GM18517 (cell line): ENCODE data around the gene NRCAM.

Source experiments
- ATAC-seq: cut with Tn5 transposase; IDR thresholded peaks from one replicate; pipeline ENCODE4 v1.9.1; 2021; ENCODE audit warnings: mild to moderate bottlenecking, moderate library complexity; ENCODE audit not compliant: unreplicated experiment

Gene NRCAM

DNA sequence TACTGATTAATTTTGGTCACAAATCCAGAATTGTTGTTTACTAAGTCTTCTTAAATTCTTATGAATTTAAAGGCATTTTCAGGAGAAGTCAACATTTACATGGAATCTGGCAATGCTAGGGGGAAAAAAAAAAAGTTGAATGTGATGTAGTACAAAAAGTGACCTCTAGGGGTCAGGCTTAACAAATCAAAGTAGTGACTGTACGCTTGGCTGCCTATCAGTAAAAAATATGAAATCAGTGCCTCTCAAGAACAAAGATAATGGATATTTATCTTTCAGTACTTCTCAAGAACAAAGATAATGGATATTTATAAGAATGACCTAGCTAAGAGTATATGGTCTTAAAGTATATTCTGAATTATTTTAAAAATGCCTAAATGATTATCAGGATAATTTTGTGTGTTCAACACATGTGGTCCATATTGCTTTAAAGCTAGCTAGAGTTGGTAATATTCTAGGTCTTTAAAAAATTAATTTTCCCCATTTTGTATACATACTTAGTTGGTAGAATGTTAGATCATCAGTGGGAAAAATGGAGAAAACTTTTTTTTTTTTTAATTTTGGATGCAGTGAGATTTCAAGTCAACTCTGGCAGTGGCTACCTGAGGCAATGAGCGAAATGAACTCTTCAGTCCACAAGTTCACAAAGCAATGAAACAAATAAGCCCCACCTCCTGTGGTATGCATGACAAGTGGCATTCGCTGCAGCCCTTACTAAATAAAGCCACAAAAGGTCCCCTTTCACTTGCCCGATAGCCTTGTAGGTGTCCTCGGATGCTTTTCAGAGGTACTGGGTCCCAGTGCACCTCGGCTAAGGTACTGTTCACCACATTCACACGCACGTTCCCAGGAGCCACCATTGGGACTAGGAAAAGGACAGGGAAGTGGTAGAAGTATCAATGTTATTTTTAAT, 274.9 kb downstream of the NRCAM start:
- no peak for ATAC-seq

DNA sequence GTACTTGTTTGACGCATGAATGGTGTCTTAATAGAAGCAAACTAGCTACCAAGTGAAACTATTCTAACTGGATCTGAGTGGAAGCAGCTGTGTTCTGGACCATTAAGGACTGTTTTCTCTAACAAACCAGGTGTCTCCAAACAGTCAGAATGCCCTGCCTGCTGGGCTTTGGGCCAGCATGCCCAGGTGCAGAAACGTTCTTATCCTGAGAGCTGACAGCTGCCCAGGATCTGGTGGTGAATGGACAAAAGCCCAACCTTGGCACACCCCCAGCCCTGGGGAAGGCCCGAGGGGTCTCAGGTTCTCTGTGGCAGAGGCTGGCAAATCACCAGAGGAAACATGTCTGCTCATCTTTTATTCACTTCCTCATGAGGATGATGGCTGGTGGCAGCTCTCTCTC, 277.8 kb downstream of the NRCAM start:
- no peak for ATAC-seq

- ATAC-seq = no peak
Measured at GRCh38 chr7:108171164-108171563, 285.1 kb downstream of the NRCAM start.

- no peak for ATAC-seq
Measured at GRCh38 chr7:108170251-108170650, 286.0 kb downstream of the NRCAM start.

DNA sequence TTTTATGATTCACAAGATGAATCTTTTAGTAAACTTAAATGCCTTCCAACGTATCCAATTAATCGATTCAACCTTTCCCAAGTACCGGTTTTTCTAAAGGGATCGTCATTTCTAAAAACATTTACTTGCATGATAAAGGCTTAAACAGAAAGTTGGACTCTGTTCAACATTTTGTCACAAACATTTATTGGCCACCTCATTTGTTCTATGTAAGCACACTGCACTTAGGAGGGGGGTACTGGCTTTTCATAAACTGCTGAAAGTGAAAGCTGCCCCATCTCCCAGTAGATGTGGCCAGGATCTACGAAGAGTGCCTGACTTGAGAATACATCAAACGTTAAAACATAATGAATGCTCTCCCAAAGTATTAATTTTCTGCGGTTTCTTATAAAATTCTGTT, 288.8 kb downstream of the NRCAM start:
- no peak for ATAC-seq

DNA sequence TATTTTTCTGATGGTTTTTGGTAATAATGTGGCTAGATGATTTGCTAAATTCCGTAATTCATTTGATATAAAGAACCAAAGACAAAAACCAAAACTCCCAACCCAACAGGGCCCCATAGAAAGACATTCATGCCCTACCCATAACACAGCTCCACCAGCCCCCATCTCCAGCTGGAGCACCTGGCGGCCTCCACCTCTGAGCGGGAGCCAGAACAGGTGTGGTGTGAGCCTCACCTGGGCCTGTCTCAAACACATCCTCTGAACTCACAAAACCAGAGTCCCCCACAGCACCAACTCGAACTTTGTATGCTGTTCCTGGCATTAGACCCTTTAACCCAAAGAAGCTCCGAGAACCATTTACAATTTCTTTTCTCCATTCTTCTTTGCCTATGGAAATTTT, 289.5 kb downstream of the NRCAM start:
- ATAC-seq = no peak

GRCh38 chr7:108165723-108166122, 290.5 kb downstream of the NRCAM start:
- ATAC-seq = no peak

DNA sequence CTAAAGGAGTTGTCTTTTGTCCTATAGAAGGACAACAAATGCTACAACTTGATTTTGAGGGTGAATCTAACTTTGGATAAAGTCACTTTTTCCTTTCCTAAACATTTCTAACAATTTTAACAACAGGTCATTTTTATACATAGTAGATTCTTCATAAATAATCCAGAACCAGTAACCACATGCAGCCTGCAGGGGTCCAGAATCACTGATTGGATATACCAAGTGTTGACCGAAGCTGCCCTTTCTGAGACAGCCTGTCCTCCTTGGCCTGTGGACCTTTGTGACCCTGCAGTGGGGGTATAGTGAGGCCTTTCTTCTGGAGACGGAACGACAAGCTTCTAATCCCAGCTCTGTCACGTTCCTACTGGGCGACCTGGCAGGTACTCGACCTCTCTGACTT, 291.3 kb downstream of the NRCAM start:
- ATAC-seq = no peak

- ATAC-seq = no peak
Measured at GRCh38 chr7:108164342-108164741, 291.9 kb downstream of the NRCAM start.

DNA sequence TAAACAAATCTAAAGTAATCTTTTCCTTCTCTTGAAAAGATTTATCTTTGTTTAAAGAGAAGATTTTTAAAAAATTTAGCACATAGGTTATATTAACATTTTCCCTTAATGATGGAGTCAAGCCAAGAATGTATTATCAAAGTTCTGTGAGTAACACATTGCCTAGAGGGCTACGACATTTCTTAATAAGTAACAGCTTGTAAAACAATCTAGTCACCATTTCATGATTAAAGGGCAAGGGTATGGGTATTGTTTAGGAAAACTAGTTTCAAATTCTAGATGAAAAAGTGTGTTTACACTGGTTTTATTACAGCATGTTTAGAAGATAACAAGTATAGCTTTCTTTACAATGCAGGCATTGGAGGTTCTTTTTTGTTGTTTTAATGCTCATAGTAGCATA, 297.5 kb downstream of the NRCAM start:
- ATAC-seq = no peak

DNA sequence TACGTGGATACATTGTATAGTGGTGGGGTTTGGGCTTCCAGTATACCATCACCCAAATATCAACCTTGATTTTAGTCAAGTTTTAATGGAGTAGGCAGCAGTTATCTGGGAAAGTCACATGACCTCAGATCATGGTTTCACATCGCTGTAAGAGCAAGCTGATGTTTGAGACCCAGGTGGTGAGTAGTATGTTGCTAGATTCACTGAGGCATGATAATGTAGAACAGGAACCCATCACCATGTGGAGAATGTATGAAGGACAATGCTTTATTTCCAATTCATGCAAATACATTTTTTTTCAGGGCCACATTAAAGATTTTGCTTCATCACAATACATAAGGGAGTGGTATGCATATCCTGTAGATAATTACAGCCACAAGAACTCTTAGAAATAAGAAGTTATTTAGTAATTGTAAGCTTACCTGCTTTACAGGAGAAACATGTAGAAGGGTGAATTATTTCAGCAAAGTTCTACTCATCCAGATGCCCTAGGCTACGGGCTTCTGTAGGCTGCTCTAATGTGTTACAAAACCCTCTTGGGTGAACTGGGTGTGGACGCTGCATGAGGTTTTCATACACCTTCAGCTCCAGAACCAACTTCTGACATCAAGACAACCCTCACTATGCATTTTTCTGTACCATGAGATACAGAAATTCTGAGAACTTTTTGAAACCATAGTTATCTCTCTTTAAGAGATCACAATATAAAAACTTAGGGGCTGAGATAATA, 298.5 kb downstream of the NRCAM start:
- ATAC-seq = no peak

GRCh38 chr7:108156897-108157605, 299.2 kb downstream of the NRCAM start:
- ATAC-seq = no peak

DNA sequence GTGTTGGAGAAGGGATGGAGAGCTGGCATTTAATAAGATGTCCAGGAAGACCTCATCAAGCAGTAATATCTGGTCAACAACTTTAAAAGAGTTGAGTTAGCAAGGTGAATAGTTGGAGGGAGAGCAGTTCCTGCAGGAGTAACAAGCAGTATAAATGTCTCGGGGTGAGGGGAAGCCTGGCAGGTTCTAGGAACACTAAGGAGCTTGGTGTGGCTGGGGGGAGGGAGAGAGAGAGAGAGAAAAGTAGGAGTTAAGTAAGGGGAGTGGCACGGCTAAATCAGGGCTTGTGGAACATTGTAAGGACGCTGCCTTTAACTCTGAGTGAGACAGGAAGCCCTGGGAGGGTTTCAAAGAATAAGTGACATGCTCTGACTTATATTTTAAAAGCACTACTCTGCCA, 304.0 kb downstream of the NRCAM start:
- no peak for ATAC-seq

GRCh38 chr7:108149908-108150307, 306.3 kb downstream of the NRCAM start:
- no peak for ATAC-seq

DNA sequence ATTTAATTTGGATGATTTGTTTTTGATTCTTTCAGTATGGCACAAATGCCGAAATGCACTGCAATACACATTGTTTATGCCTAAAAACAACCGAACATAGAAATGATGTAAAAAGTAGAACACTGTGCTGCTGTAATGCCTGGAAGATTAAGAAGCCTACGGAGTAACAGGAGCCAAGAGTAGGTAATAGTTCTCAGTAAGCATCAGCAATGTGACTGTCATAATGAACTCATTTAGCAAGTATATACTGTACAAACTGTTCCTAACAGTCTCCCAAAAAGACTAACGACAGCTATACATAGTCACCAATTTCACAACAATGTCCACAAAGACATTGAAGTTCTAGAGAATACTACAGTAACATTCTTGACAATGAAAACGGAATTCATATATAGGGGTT, 307.1 kb downstream of the NRCAM start:
- ATAC-seq = no peak

DNA sequence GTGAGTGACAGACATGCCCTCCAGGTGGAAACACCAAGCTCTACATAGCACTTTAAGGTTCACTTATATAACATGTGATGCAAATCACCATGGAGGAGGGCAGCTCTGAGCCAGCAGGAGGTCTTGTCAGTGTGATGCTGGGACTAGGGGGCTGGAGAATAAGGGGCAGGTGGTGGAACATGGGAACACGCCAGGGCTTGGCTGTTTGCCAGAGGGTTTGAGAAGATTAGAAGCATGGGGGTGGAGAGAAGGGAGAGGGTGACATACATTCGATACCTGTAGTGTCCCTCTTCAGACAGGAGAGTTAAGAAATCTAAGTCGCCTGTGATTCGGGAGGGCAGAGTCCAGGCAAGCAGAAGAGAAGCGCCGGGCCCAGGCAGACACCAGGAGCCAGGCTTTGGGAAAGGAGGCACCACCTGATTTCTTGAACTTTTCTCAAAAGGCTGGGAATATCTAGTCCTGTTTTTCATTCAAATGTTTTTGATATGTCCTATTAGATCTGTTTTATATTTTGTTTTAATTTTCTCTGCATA, 309.1 kb downstream of the NRCAM start:
- ATAC-seq = no peak

DNA sequence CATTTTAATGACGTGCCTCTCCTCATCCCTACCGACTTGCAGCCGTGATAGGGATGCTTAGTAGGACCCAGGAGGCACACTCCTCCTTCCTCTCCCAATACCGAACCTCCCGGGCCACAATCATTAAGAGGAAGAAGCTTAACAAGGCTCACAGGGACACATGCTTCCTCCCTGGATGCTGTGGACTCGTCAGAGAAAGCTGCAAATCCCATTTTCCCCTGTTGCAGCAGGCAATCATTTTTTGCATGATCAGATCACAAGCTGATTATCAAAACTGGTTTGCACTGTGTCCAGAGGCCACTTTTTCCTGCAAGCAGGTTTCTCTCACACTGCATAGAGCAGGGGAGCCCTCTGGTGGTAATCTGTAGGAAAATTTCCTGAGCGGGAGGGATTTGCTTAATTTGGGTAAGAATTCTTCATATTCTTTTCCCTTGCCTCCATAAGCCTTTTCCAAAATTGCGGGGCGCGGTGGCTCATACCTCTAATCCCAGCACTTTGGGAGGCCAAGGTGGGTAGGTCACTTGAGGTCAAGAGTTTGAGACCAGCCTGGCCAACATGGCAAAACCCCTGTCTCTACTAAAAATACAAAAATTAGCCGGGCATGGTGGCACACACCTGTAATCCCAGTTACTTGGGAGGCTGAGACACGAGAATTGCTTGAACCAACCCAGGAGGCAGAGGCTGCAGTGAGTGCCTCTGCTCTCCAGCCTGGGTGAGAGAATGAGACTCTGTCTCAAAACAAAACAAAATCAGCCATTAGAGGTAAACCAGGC, 310.0 kb downstream of the NRCAM start:
- ATAC-seq = peak; percentile 49

DNA sequence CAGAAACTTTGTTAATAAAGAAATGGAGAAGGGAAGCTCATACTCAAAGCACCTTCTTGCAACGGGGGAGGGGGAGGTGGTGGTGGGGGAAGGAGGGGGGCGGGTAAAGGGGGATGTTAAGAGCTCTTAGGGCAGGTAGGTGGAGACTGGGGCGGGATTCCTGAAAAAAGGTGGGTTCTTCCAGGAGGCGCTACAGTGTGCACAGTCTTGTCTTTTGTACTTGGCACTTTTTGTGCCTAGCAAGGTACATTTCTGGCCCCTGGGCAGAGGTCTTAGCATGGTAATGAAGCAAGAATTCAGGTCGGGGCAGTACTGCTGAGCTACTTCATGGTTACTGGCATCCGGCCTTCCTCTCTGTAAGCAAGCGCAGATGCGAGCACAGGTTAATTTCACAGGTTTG, 310.8 kb downstream of the NRCAM start:
- no peak for ATAC-seq

DNA sequence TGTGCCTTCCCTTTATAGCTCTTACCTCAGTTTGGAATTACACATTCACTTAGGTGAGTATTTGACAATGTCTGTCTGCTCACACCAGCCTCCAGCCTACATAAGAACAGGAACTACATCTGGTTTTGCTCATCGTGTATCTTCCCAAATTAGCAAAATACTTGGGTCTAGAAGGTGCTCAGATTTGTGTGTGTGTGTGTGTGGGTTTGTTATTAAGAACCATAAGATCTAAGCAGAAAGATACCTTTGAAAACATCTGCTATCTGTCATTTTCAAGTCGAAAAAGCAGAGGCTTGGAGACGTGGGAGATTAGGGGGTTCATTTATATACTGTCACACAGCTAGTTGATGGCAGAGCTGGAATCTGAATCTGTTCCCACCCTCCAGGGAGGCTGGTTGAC, 311.3 kb downstream of the NRCAM start:
- ATAC-seq = no peak

DNA sequence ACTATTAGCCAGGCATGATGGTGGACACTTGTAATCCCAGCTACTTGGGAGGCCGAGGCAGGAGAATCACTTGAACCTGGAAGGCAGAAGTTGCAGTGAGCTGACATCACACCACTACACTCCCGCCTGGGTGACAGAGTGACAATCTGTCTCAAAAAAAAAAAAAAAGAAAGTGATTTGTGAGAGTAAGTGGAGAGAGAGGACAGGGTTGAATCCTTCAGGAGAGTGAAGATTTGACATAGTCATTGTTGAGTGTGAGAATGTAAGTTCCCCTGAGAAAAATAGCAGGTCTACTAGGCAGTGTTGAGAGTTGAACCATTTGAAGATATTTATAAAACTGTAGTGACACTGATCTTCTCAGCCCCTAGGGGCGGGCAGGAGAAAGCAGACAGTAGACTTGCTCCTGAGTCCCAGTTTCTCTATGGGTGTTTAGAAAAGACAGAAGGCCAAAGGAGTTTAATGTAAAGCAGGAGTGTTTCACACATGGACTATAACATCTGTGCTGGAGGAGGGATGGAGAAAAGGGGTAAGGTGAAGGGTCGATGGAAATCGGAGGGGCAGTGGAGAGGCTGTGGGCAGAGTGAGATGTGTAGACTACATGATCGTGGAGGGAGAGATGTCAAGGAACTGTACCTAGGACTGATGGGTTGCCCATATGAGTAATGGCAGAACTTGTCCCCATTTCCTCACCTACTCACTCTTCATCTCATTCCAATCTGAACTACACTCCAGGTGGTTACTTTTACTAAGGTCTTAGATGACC, 312.4 kb downstream of the NRCAM start:
- ATAC-seq = no peak
